Renal cortical epithelial cell (primary cell): ENCODE results near the gene TMEM250. TPM values are rescaled to one million over a fixed set of nuclear protein-coding genes. Genes with fewer than 3 reads are reported as not detected.
"Not testable (repeated sequence)": the region's sequence is repeated elsewhere in the genome, so short reads cannot be mapped to it uniquely, and the experiment has no call there.

Experiments used
- DNase-seq: peaks from one replicate; pipeline ENCODE4 v3.0.0-alpha.2; 2011; ENCODE audit warnings: low read depth
- total RNA-seq: library from RNA; depleted of rRNA; stranded (reverse); fragments of >200 nt; gene quantifications from 2 replicates; pipeline ENCODE4 v1.2.3, GENCODE V29; 2014

Gene TMEM250
- 69.3 and 73.2 TPM in 2 replicates for total RNA-seq

GRCh38 chr9:136118320-136119060 is at the start of gene TMEM250:
Gene TMEM250 (minus strand): TSS chr9:136118875. CDS start chr9:136116900, 1,975 bp downstream.
- DNase-seq, result peak; percentile 82

- DNase-seq, result no peak
These were observed 44.7 kb upstream of the TMEM250 start for GRCh38 chr9:136163248-136163850.

GRCh38 chr9:136160995-136161610 is 42.4 kb upstream of the TMEM250 start:
- DNase-seq, result no peak

GRCh38 chr9:136160381-136160841 is 41.7 kb upstream of the TMEM250 start:
- DNase-seq, result no peak

GRCh38 chr9:136159851-136160250 is 41.2 kb upstream of the TMEM250 start:
- no peak for DNase-seq

- no peak for DNase-seq
These were observed 39.0 kb upstream of the TMEM250 start for GRCh38 chr9:136157477-136158265.

- no peak for DNase-seq
These were observed 37.8 kb upstream of the TMEM250 start for GRCh38 chr9:136156209-136157120.

- DNase-seq, result no peak
These were observed 36.9 kb upstream of the TMEM250 start for GRCh38 chr9:136155576-136155975.

GRCh38 chr9:136154943-136155342 is 36.3 kb upstream of the TMEM250 start:
- DNase-seq, result no peak

- DNase-seq, result no peak
These were observed 34.8 kb upstream of the TMEM250 start for GRCh38 chr9:136153381-136154065.

- no peak for DNase-seq
These were observed 34.3 kb upstream of the TMEM250 start for GRCh38 chr9:136152931-136153330.

GRCh38 chr9:136152543-136152866 is 33.8 kb upstream of the TMEM250 start:
- DNase-seq, result no peak

GRCh38 chr9:136151848-136152542 is 33.3 kb upstream of the TMEM250 start:
- no peak for DNase-seq

GRCh38 chr9:136151214-136151804 is 32.6 kb upstream of the TMEM250 start:
- no peak for DNase-seq

- DNase-seq, result not testable (repeated sequence)
These were observed 32.1 kb upstream of the TMEM250 start for GRCh38 chr9:136150664-136151213.

GRCh38 chr9:136149853-136150252 is 31.2 kb upstream of the TMEM250 start:
- no peak for DNase-seq

- no peak for DNase-seq
These were observed 30.7 kb upstream of the TMEM250 start for GRCh38 chr9:136149337-136149736.

- DNase-seq, result no peak
These were observed 30.1 kb upstream of the TMEM250 start for GRCh38 chr9:136148766-136149165.
